Measurements from ENCODE around the gene SF1. TPM values are rescaled to one million over a fixed set of nuclear protein-coding genes. Genes with fewer than 3 reads are reported as not detected.

Gene SF1
- total and polyA plus RNA-seq, 2 of the 8 experiments (the other 6 are each of a cell fraction or from before 2014, with no cell fraction given): 72.7 to 353 TPM

DNA sequence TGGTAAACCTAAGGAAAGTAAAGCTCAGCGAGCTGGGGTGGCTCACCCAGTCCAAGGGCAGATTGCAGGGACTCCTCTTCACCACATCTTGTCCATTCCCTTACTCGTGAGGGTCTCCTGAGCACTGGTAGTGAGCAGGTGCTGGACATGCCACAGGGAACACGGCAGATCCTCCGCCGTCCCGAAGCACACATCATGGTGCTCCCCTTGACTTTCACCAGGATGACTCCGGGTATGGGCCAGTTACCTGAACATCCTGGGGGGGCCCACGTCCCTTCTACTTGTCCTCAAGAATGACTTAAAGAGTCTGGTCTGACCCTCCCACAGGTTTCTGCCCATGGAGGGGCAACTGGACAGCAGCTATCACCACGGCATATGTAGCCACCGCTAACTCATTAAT lies 8.0 kb upstream of the SF1 start:
- Histone ChIP-seq H2BK120ac (replicated peaks; ENCODE audit: low read depth, low read length) (no peak overlapping the region), H4K5ac (ENCODE audit: insufficient read length, low read depth, low read length) (no peak overlapping the region), H2BK15ac (ENCODE audit: low read length) (no peak overlapping the region), H2BK12ac (ENCODE audit: low read depth, low read length) (no peak overlapping the region), H3K56ac (replicated peaks; ENCODE audit: insufficient read length, low read depth, low read length) (no peak overlapping the region), H3K79me1 (ENCODE audit: low read depth, low read length) (no peaks in the 10 kb centered on the region), H3K23ac (ENCODE audit: insufficient read length) (no peak overlapping the region), H3K9me3 (ENCODE audit: insufficient read depth in 2 of 2, low read depth in 1 of 2, low read length in 1 of 2) (no peaks in the 10 kb centered on the region), H2AFZ (ENCODE audit: low read length) (no peak overlapping the region), H3K4me3 (ENCODE audit: extremely low read depth in 1 of 4, insufficient read depth in 2 of 4, low read depth in 3 of 4, low read length in 4 of 4) (no peak overlapping the region), H3K27ac (ENCODE audit: low read depth, low read length) (no peak overlapping the region), H3K36me3 (ENCODE audit: control insufficient read depth in 2 of 4, insufficient read depth in 4 of 4, low read length in 3 of 4) (no peaks in the 10 kb centered on the region), H2BK20ac (ENCODE audit: low read length) (no peak overlapping the region), H4K8ac (ENCODE audit: extremely low read depth, insufficient read depth, low read length) (no peak overlapping the region), H4K20me1 (replicated peaks in 1 of 2; ENCODE audit: control insufficient read depth in 1 of 2, insufficient read depth in 2 of 2, low read length in 2 of 2) (peaks cover 0 to 3% of the 10 kb centered on the region in 2 experiments), H4K91ac (replicated peaks; ENCODE audit: insufficient read length, low read length) (no peak overlapping the region), H3K4me2 (ENCODE audit: insufficient read depth in 1 of 2, low read depth in 2 of 2, low read length in 2 of 2) (no peak overlapping the region), H3K4ac (replicated peaks; ENCODE audit: insufficient read length, low read depth, low read length) (no peak overlapping the region), H3K27me3 (replicated peaks in 1 of 4; ENCODE audit: control insufficient read depth in 3 of 4, extremely low read depth in 1 of 4, insufficient read depth in 3 of 4, low read length in 3 of 4) (no peaks in the 10 kb centered on the region), H3K9ac (replicated peaks in 1 of 4; ENCODE audit: extremely low read depth in 1 of 4, low read depth in 3 of 4, low read length in 3 of 4) (no peak overlapping the region), H3K79me2 (ENCODE audit: control insufficient read depth in 1 of 2, insufficient read depth in 2 of 2, low read length in 2 of 2) (no peaks in the 10 kb centered on the region), H3K14ac (ENCODE audit: insufficient read length) (no peak overlapping the region), H3K18ac (ENCODE audit: extremely low read depth, low read length) (no peak overlapping the region), H2AK5ac (ENCODE audit: low read depth, low read length) (no peak overlapping the region), H3K23me2 (ENCODE audit: low read depth, low read length) (no peaks in the 10 kb centered on the region), H3K4me1 (replicated peaks in 1 of 4; ENCODE audit: control insufficient read depth in 3 of 4, insufficient read depth in 4 of 4, low read length in 3 of 4) (no peaks in the 10 kb centered on the region), H2BK5ac (ENCODE audit: low read depth, low read length) (no peak overlapping the region)
- TF ChIP-seq ZNF274 (IDR thresholded peaks at IDR 0.05; ENCODE audit: borderline replicate concordance, extremely low read depth, low read length): no peak
- TF ChIP-seq GABPA (IDR thresholded peaks at IDR 0.05; ENCODE audit: borderline replicate concordance, insufficient read depth, low read length): no peak
- TF ChIP-seq SUZ12 (IDR thresholded peaks at IDR 0.05; ENCODE audit: low read length): no peak
- TF ChIP-seq, protein P1, sequence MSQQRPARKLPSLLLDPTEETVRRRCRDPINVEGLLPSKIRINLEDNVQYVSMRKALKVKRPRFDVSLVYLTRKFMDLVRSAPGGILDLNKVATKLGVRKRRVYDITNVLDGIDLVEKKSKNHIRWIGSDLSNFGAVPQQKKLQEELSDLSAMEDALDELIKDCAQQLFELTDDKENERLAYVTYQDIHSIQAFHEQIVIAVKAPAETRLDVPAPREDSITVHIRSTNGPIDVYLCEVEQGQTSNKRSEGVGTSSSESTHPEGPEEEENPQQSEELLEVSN (IDR thresholded peaks at IDR 0.05): no peak
- TF ChIP-seq EP300 (IDR thresholded peaks at IDR 0.05; ENCODE audit: borderline replicate concordance in 1 of 2, low read depth in 2 of 2, low read length in 2 of 2): no peak
- no peak for TF ChIP-seq GTF2F1 (IDR thresholded peaks at IDR 0.05; ENCODE audit: borderline replicate concordance, low read depth, low read length)
- TF ChIP-seq CHD2 (IDR thresholded peaks at IDR 0.05; ENCODE audit: low read length): no peak
- TF ChIP-seq TAF1 (IDR thresholded peaks at IDR 0.05; ENCODE audit: low read depth, low read length): no peak
- TF ChIP-seq TBP (IDR thresholded peaks at IDR 0.05; ENCODE audit: low read depth, low read length): no peak
- TF ChIP-seq JUND (IDR thresholded peaks at IDR 0.05; ENCODE audit: low read length): no peak
- WGBS, 2 experiments (ENCODE audit: extremely low coverage in 1 of 2, insufficient coverage in 1 of 2, insufficient read length in 1 of 2, insufficient replicate concordance in 2 of 2, low coverage in 1 of 2, low lambda C conversion rate in 2 of 2, missing lambda C conversion rate in 1 of 2): 88% methylated on average over 10 of the region's 10 CpGs; no CpG with 5 or more reads in 1 of the 2 experiments
- DNase-seq (ENCODE audit: low read depth in 1 of 2, low spot score in 2 of 2) (no peak), FAIRE-seq (no peak)
- ChIA-PET CTCF (ENCODE audit: partially characterized antibody) (interaction anchor here (1.0 to 5.2 kb wide), 10 partner anchors 8 to 156 kb away, joined by 3 to 31 read pairs (median 3); partner anchors contain the start of gene CDC42BPG), POLR2A (ENCODE audit: partially characterized antibody) (interaction anchor here (0.8 to 1.7 kb wide), 6 partner anchors 10 to 23 kb away, joined by 3 to 6 read pairs (median 4); no protein-coding TSS in a partner anchor)

Measured in H1 (cell line).